ENCODE results near the gene MGAT4A.
"Not testable (repeated sequence)": the region's sequence is repeated elsewhere in the genome, so short reads cannot be mapped to it uniquely, and the experiment has no call there.

Gene MGAT4A

DNA sequence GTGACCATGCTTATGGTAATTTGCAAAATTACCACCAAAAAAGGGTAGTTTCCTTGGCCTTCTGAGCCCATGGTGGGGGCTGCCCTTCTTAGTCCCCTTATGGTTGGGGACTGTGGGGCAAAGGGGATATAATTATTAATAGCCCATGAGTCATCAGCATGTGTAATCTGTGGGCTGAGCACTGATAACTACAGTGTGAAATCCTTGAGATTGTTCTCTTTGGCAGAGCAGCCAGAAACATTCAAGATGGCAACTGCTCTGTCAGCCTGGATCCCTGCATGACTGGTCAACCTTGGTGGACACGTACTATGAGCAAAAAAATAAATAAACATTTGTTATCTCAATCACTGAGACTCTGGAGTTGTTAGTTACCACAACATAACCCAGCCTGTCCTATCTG is 61.3 kb downstream of the MGAT4A start:
- no peak overlapping the region for H3K4me3 ChIP-seq (ENCODE audit: low read depth, low read length)
- no peak for DNase-seq (ENCODE audit: low read depth)
- TF ChIP-seq, protein P1, sequence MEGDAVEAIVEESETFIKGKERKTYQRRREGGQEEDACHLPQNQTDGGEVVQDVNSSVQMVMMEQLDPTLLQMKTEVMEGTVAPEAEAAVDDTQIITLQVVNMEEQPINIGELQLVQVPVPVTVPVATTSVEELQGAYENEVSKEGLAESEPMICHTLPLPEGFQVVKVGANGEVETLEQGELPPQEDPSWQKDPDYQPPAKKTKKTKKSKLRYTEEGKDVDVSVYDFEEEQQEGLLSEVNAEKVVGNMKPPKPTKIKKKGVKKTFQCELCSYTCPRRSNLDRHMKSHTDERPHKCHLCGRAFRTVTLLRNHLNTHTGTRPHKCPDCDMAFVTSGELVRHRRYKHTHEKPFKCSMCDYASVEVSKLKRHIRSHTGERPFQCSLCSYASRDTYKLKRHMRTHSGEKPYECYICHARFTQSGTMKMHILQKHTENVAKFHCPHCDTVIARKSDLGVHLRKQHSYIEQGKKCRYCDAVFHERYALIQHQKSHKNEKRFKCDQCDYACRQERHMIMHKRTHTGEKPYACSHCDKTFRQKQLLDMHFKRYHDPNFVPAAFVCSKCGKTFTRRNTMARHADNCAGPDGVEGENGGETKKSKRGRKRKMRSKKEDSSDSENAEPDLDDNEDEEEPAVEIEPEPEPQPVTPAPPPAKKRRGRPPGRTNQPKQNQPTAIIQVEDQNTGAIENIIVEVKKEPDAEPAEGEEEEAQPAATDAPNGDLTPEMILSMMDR (IDR thresholded peaks at IDR 0.05; ENCODE audit: low read depth, low read length, missing control alignments), result no peak

DNA sequence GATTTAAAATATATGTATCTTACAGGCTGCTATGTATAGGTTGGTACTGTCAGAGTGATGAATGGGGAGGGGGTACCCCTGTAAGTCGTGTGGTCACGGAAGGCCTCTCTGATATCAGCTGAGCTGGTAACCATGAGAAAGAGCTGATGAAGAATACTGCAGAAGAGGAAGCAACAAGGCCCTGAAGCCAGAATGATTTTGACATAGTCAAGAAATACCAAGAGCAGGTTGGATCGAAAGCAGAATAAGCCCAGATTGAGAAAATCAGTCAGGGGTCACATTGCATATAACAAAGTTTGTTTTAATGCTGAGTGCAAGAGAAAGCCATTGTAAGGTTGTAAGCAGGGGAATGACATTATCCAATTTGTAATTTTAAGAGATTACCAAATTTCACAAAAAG is 65.3 kb downstream of the MGAT4A start:
- DNase-seq (ENCODE audit: low read depth), result no peak
- H3K4me3 ChIP-seq (ENCODE audit: low read depth, low read length), result no peak overlapping the region
- TF ChIP-seq, protein P1 (IDR thresholded peaks at IDR 0.05; ENCODE audit: low read depth, low read length, missing control alignments), result no peak

DNA sequence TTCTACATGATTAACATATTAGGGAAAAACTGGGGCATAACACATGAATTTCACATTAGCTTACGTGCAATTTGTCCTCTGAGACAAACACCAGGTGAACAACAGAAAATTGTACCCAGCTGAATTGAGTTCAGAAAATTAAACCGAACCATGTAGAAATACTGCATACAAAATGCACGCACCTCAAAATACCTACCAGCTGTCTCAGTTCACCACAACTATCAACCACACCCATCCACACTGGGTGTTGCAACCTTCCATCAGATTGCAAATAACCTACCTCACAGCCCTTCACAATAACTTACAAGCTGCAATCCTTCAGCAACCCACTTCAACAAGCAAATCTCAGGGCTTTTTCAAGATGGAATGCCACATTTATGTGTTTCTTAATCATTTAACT is 66.6 kb downstream of the MGAT4A start:
- TF ChIP-seq, protein P1 (IDR thresholded peaks at IDR 0.05; ENCODE audit: low read depth, low read length, missing control alignments), result no peak
- no peak overlapping the region for H3K4me3 ChIP-seq (ENCODE audit: low read depth, low read length)
- DNase-seq (ENCODE audit: low read depth), result no peak

DNA sequence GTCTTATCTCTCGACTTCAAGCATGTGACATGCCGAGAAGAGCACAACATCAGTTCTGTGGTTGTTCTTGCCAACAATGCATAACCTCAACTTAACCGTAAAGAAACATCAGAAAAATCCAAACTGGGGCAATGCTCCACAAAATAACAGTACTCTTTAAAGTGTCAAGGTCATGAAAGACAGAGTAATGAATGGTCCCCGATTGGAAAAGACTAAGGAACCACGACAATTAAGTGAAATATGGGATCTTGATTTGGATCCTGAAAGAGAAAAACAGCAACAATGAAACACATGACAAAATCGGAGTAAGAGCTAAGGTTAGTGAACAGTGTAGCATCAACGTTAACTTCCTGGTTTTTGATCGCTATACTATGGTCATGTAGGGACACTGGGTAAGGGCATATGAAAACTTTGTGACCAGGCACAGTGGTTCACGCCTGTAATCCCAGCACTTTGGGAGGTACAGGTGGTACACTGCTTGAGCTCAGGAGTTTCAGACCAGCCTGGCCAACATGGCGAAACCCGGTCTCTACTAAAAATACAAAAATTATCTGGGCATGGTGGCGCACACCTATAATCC is 67.3 kb downstream of the MGAT4A start:
- no peak for DNase-seq (ENCODE audit: low read depth)
- TF ChIP-seq, protein P1 (IDR thresholded peaks at IDR 0.05; ENCODE audit: low read depth, low read length, missing control alignments), result no peak
- H3K4me3 ChIP-seq (ENCODE audit: low read depth, low read length), result no peak overlapping the region

DNA sequence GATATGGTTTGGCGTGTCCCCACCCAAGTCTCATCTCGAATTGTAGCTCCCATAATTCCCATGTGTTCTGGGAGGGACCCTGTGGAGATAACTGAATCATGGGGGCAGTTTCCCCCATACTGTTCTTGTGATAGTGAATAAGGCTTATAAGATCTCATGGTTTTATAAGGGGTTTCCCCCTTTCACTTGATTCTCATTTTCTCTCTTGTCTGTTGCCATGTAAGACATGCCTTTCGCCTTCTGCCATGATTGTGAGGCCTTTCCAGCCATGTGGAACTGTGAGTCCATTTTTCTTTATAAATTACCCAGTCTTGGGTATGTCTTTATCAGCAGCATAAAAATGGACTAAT is 71.5 kb downstream of the MGAT4A start:
- not testable (repeated sequence) for H3K4me3 ChIP-seq (ENCODE audit: low read depth, low read length); DNase-seq (ENCODE audit: low read depth)

DNA sequence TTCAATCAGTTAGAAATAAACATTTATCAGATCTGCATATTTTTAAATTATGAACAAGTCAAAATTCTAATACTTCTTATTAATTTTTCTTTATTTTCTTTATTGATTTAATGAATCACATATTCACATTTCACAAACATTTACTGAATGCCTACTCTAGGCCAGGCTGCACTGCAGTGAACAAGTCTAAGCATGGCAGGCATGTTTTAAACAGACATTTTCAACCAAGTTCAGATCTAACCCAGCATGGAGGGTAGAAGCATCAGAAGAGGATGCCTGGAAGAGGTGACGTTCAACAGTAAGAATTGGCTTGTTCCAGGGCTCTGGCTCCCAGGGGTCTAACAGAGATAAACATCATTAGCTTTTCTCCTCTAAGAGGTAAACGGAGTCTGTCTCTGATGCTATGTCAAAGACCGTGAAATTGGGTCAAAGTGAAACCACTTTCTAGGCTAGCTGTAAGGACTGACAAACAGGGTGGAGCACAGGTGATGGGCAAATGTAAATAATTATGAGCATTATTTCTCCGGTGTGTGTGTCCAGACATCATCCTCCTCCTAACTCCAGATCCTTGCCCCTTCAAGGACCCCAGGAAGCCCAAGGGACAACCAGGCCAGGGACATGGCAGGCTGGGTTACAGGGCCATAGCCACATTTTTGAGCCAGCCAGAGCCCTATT is 72.0 kb downstream of the MGAT4A start:
- TF ChIP-seq, protein P1 (IDR thresholded peaks at IDR 0.05; ENCODE audit: low read depth, low read length, missing control alignments), result no peak
- DNase-seq (ENCODE audit: low read depth), result no peak
- H3K4me3 ChIP-seq (ENCODE audit: low read depth, low read length), result no peak overlapping the region

DNA sequence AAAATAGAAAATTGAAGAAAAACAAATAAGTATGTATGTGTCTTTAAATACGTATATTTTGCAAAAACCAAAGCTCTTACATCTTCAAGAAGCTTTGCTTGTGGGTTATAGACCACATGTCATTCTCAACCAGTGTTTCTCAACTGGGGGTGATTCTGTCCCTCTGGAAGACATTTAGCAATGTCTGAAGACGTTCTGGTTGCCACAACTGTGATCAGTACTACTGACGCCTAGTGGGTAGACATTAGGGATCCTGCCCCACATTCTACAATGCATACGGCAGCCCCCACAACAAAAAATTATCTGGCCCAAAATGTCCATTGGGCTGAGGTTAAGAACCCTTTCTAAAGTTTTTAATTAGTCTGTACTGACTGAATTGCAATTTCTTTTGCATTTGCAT is 74.1 kb downstream of the MGAT4A start:
- no peak overlapping the region for H3K4me3 ChIP-seq (ENCODE audit: low read depth, low read length)
- TF ChIP-seq, protein P1 (IDR thresholded peaks at IDR 0.05; ENCODE audit: low read depth, low read length, missing control alignments), result no peak
- DNase-seq (ENCODE audit: low read depth), result no peak
